Calu3 (cell line): ENCODE data around the gene SET. TPM values are rescaled to one million over a fixed set of nuclear protein-coding genes. Genes with fewer than 3 reads are reported as not detected.

Source experiments
- BruUV-seq: library from RNA; stranded (reverse); fragments of 400-500 nt; replicated peaks from 2 replicates; lab custom pipeline; 2021; lab: Mats Ljungman, UMichigan
- CTCF ChIA-PET: fragments of 300-600 bp; sonication (Branson Sonifier 250); formaldehyde crosslinking; loops from one replicate; lab custom pipeline; 2022; ENCODE audit warnings: antibody characterized with exemption; lab: Charles Lee
- DNase-seq: peaks from one replicate; pipeline ENCODE4 v3.0.0; 2022
- H3K27ac Mint-ChIP-seq: one replicate; pipeline ENCODE4 v1.8.0; 2022; ENCODE audit warnings: mixed read lengths; ENCODE audit not compliant: unreplicated experiment
- H3K27me3 Mint-ChIP-seq: one replicate; pipeline ENCODE4 v1.8.0; 2022; ENCODE audit warnings: mixed read lengths; ENCODE audit not compliant: unreplicated experiment
- H3K36me3 Mint-ChIP-seq: one replicate; pipeline ENCODE4 v1.8.0; 2022; ENCODE audit warnings: mild to moderate bottlenecking, moderate library complexity, mixed read lengths; ENCODE audit not compliant: insufficient read depth, unreplicated experiment
- H3K4me1 Mint-ChIP-seq: one replicate; pipeline ENCODE4 v1.8.0; 2022; ENCODE audit warnings: mild to moderate bottlenecking, low read depth, mixed read lengths; ENCODE audit not compliant: unreplicated experiment
- H3K4me3 Mint-ChIP-seq: one replicate; pipeline ENCODE4 v1.8.0; 2022; ENCODE audit warnings: mild to moderate bottlenecking, low read depth, moderate library complexity, mixed read lengths; ENCODE audit not compliant: unreplicated experiment
- H3K9me3 Mint-ChIP-seq: one replicate; pipeline ENCODE4 v1.8.0; 2022; ENCODE audit warnings: low read depth, mixed read lengths; ENCODE audit not compliant: unreplicated experiment
- CTCF ChIP-seq: fragments of 200-600 bp; IDR thresholded peaks from one replicate; pipeline ENCODE4 v1.8.0; 2022; ENCODE audit warnings: antibody characterized with exemption; ENCODE audit not compliant: unreplicated experiment
- intact Hi-C: fragments of 100-400 bp; cut with micrococcal nuclease; formaldehyde crosslinking; loops from one replicate; pipeline ENCODE4 v1.10.0; 2022; ENCODE audit not compliant: unreplicated experiment
- total RNA-seq: library from RNA; stranded (reverse); gene quantifications from 2 replicates; pipeline ENCODE4 v1.2.3, GENCODE V29; 2022

SET gene
- total RNA-seq, 1 experiment from 2014 or later: 367 TPM

GRCh38 chr9:128707446-128707845 lies 18.4 kb downstream of the SET start:
- H3K27me3 Mint-ChIP-seq: no peaks in the 10 kb centered on the region
- no peak overlapping the region for H3K4me3 Mint-ChIP-seq
- no peak for DNase-seq
- peaks cover 10% of the 10 kb centered on the region for H3K36me3 Mint-ChIP-seq
- no peak for TF ChIP-seq CTCF
- H3K4me1 Mint-ChIP-seq: no peaks in the 10 kb centered on the region
- no peak overlapping the region for H3K27ac Mint-ChIP-seq
- intact Hi-C loops: no loop called here
- no TSS peak for BruUV-seq
- CTCF ChIA-PET: interaction anchor here (0.5 kb wide), 1 partner anchor 75 kb away, joined by 4 read pairs; no protein-coding TSS in a partner anchor
- no peaks in the 10 kb centered on the region for H3K9me3 Mint-ChIP-seq

GRCh38 chr9:128712451-128713410 lies 23.7 kb downstream of the SET start:
- no peaks in the 10 kb centered on the region for H3K36me3 Mint-ChIP-seq
- no peak for TF ChIP-seq CTCF
- BruUV-seq: no TSS peak
- CTCF ChIA-PET: no interaction called here
- no peaks in the 10 kb centered on the region for H3K4me1 Mint-ChIP-seq
- no peak overlapping the region for H3K27ac Mint-ChIP-seq
- no peaks in the 10 kb centered on the region for H3K9me3 Mint-ChIP-seq
- H3K4me3 Mint-ChIP-seq: no peak overlapping the region
- no peak for DNase-seq
- intact Hi-C loops: no loop called here
- no peaks in the 10 kb centered on the region for H3K27me3 Mint-ChIP-seq

GRCh38 chr9:128713411-128713780 lies 24.4 kb downstream of the SET start:
- H3K4me3 Mint-ChIP-seq: no peak overlapping the region
- DNase-seq: no peak
- H3K9me3 Mint-ChIP-seq: no peaks in the 10 kb centered on the region
- H3K36me3 Mint-ChIP-seq: no peaks in the 10 kb centered on the region
- intact Hi-C loops: no loop called here
- CTCF ChIA-PET: no interaction called here
- TF ChIP-seq CTCF: no peak
- no TSS peak for BruUV-seq
- H3K27me3 Mint-ChIP-seq: no peaks in the 10 kb centered on the region
- no peak overlapping the region for H3K27ac Mint-ChIP-seq
- H3K4me1 Mint-ChIP-seq: no peaks in the 10 kb centered on the region

GRCh38 chr9:128713941-128714573 lies 25.0 kb downstream of the SET start:
- CTCF ChIA-PET: no interaction called here
- BruUV-seq: no TSS peak
- no peak for TF ChIP-seq CTCF
- H3K4me1 Mint-ChIP-seq: no peaks in the 10 kb centered on the region
- no peaks in the 10 kb centered on the region for H3K9me3 Mint-ChIP-seq
- H3K36me3 Mint-ChIP-seq: no peaks in the 10 kb centered on the region
- H3K27ac Mint-ChIP-seq: no peak overlapping the region
- H3K27me3 Mint-ChIP-seq: no peaks in the 10 kb centered on the region
- no peak overlapping the region for H3K4me3 Mint-ChIP-seq
- DNase-seq: no peak
- intact Hi-C loops: no loop called here
